GM13976 (cell line): ENCODE results near the gene ZNF383.
"Not testable (repeated sequence)": the region's sequence is repeated elsewhere in the genome, so short reads cannot be mapped to it uniquely, and the experiment has no call there.

Experiments used
- DNase-seq: peaks from one replicate; pipeline ENCODE4 v3.0.0; 2012; ENCODE audit warnings: low spot score
- in situ Hi-C: fragments of 300-500 bp; cut with MboI; formaldehyde crosslinking; loops from one replicate; pipeline ENCODE4 v1.12.0; 2022; ENCODE audit warnings: low sequenced_read_pairs, mixed read lengths, inconsistent platforms; ENCODE audit not compliant: unreplicated experiment
- TF ChIP-seq, protein P1 (sequence below): IDR thresholded peaks from 2 replicates; pipeline ENCODE4 v1.5.1; 2012; ENCODE audit warnings: borderline replicate concordance, mild to moderate bottlenecking; ENCODE audit not compliant: insufficient read depth; ENCODE audit errors: extremely low read depth, missing control alignments, control extremely low read depth

Gene ZNF383

DNA sequence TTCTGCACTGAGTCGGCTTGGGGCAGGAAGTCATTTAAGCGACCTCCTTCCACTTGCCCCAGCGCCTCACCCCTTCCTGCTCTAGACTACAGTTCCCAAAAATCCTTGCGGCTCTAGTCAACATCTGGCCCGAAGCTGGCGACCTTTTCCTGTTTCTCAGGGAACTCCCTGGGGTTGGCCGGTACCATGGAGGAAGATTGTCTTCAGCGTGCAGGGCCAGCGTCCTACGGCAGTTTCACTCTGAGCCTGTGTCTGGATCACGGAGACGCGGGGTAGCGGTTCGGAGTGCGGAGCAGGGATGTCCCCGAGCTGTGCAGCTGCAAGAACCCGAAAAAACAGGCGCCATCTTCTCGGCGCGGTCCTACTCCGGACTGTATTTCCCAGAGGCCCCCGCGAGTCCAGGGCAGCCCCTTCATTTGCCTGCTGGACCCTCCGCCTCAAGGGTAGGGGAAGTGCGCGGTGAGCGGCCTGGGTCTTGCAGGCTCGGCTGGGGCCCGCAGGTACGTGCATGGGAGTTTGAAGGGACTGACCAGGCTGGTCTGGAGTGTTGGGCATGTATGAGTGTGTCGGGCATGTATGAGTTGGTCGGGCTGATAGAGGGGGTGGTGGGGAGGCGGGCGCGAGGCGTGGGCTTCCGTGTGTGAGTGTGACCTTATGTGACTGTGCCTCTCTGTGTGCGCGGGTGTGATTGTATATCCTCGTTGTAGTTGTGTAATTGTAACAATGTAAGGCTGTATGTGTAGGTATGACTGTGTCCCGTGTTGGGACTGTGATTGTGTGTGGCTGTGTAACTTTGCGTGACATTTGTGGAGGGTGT is at the start of gene ZNF383:
ZNF383 (plus strand) TSS at position 440 of the 817 bp plus-strand sequence. CDS start 12,240 bp downstream, outside the sequence.
- TF ChIP-seq, protein P1, sequence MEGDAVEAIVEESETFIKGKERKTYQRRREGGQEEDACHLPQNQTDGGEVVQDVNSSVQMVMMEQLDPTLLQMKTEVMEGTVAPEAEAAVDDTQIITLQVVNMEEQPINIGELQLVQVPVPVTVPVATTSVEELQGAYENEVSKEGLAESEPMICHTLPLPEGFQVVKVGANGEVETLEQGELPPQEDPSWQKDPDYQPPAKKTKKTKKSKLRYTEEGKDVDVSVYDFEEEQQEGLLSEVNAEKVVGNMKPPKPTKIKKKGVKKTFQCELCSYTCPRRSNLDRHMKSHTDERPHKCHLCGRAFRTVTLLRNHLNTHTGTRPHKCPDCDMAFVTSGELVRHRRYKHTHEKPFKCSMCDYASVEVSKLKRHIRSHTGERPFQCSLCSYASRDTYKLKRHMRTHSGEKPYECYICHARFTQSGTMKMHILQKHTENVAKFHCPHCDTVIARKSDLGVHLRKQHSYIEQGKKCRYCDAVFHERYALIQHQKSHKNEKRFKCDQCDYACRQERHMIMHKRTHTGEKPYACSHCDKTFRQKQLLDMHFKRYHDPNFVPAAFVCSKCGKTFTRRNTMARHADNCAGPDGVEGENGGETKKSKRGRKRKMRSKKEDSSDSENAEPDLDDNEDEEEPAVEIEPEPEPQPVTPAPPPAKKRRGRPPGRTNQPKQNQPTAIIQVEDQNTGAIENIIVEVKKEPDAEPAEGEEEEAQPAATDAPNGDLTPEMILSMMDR: no peak
- peak; percentile 88 for DNase-seq
- in situ Hi-C loops: no loop called here

DNA sequence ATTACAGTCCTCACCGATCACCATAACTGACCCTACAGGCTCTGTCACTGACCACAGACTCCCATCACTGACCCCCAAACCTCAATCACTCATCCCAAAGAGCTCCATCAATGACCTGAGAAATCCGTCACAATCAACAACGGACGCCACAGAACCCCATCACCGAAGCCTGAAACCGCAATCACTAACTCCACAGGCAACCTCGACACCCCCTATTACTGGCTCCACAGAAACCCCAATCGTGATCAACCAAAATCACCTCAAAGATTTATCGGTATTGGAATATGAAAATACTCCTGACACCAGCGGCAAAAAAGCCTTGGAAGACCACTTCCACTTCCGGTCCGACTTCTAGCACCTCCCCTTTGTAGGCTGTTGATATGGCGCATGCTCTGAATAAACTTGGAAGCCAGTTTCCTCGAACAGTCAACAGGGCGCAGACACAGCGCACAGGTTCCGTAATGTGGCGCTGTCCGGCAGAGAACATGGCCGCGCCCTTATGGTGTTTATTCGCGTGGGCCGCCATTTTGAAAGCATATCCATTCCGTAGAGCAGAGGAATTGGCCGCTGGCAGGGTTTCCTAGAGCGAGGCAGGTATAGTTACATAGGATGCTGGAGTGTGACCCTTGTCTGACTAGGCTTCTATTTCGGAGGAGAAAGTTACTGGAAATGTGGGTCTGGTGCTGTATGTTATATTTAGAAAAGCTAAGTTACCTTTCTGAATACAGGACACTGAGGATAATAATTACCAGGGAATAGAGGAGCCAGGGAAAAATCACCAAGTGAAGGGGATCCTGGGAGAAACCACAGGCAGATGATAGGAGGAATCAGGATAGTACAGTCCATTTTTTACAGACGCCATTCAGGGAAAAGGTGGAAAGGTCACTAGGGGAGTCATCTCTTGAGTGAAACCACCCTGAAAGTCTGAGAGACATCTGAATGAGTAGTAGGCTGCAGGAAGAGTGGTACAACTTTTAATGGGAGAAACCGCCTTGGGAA is 45.3 kb upstream of the ZNF383 start, which contains the start of gene ZNF585A:
ZNF585A (minus strand) TSS at position 328 of the 999 bp plus-strand sequence. CDS start 2,785 bp downstream, outside the sequence.
- peak; percentile 82 for DNase-seq
- TF ChIP-seq, protein P1: no peak

DNA sequence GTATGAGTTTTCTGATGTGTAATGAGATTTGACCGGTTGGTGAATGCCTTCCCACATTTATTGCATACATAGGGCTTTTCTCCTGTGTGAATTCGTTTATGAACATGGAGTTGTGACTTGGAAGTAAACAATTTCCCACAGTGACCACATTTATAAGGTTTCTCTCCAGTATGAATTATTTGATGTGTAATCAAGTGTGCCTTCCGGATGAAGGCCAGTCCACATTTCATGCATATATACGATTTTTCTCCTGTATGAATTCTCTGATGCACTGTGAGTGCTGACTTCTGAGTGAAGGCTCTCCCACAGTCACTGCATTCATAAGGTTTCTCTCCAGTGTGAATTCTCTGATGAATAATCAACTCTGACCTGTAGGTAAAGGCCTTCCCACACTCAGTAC is 31.9 kb upstream of the ZNF383 start:
- DNase-seq, in situ Hi-C loops: not testable (repeated sequence)

More for the DNA sequence above, 45.3 kb upstream of the ZNF383 start, which contains the start of gene ZNF585A:
- in situ Hi-C loops: no loop called here

DNA sequence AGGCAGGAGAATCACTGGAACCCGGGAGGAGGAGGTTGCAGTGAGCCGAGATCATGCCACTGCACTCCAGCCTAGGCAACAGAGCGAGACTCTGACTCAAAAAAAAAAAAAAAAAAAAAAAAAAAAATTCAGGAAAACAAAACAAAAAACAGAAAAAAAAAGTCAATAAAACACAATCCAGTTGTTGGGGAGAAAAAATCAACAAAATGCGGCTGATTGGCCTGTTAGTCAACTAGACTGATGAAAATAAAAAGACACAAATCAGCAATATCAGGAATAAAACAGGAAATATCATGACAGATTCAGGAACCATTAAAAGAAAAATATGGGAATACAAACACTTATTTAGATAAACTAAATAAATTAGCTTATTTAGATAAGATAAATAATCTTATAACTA is 22.8 kb upstream of the ZNF383 start:
- DNase-seq, in situ Hi-C loops: not testable (repeated sequence)

DNA sequence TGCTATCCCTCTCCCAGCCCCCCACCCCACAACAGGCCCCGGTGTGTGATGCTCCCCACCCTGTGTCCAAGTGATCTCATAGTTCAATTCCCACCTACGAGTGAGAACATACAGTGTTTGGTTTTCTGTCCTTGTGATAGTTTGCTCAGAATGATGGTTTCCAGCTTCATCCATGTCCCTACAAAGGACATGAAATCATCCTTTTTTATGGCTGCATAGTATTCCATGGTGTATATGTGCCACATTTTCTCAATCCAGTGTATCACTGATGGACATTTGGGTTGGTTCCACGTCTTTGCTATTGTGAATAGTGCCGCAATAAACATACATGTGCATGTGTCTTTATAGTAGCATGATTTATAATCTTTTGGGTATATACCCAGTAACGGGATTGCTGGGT is 20.9 kb upstream of the ZNF383 start:
- DNase-seq, in situ Hi-C loops: not testable (repeated sequence)

DNA sequence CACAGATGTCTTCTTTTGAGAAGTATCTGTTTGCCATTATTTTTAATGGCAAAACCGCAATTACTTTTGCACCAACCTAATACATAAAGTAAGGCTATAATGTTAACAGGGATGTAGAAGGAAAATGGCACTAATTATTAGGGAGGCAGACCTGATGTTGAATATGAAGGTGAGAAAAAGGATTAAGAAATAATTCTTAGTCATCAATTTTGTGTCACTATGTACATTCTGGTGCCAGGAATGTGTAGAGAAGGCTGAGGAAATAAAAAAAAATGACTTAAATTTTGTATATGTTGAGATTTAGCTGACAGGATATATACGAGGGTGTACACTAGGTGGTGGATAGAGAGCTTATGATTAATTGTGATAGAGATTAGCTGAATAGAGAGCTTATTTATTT is 20.2 kb upstream of the ZNF383 start:
- TF ChIP-seq, protein P1: no peak
- no peak for DNase-seq
- in situ Hi-C loops: no loop called here

DNA sequence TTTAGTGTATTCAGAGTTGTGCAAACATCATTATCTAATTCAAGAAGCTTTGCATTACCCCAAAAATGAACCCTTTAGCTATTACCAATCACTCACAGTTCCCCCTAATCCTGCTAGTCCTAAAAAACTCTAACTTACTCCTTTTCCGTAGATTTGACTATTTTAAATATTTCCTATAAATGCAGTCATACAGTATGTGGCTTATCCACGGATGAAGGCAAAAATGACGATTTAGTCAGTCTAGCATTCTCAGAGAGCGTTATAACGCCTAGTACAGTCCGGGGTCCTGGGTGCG is 587 bp upstream of the ZNF383 start:
- in situ Hi-C loops: no loop called here
- no peak for DNase-seq
- TF ChIP-seq, protein P1: no peak

DNA sequence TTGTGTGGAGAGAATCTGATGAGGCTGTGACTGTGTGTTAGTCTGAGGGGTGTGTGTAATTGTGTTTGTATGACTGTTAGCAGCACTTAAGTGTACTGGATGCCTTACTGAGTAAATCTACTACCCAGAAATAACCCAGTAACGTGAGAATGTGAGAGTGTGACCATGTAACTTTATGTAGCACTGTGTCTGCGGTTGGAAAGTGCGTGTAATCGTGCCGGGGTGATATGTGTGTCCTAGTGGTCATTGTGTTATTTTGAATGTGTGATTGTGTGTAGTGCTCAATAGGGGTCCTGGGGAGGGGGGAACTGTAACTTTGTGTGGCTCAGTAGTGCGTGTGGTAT is 550 bp downstream of the ZNF383 start:
- in situ Hi-C loops: no loop called here
- DNase-seq: no peak

More for the DNA sequence above, 550 bp downstream of the ZNF383 start:
- TF ChIP-seq, protein P1: no peak
